ENCODE data around the gene TUG1.
A peak's percentile ranks its signal among the peaks of the same experiment; 100 is the strongest.

TUG1 gene

GRCh38 chr22:30968924-30969531 is at the start of gene TUG1:
TSS of gene TUG1 (plus strand) at chr22:30969265.
- peak; percentile 98 for DNase-seq

GRCh38 chr22:30919973-30920372 is 49.1 kb upstream of the TUG1 start:
- no peak for DNase-seq

- DNase-seq = peak; percentile 85
Measured at GRCh38 chr22:30920407-30920806, 48.7 kb upstream of the TUG1 start.

GRCh38 chr22:30921108-30921507 is 48.0 kb upstream of the TUG1 start:
- DNase-seq = no peak

- peak; percentile 75 for DNase-seq
Measured at GRCh38 chr22:30922151-30922611, 46.9 kb upstream of the TUG1 start.

GRCh38 chr22:30923168-30923900 is 45.7 kb upstream of the TUG1 start:
- no peak for DNase-seq

GRCh38 chr22:30925667-30926066 is 43.4 kb upstream of the TUG1 start:
- no peak for DNase-seq

- DNase-seq = no peak
Measured at GRCh38 chr22:30926706-30927105, 42.4 kb upstream of the TUG1 start.

- no peak for DNase-seq
Measured at GRCh38 chr22:30927806-30928205, 41.3 kb upstream of the TUG1 start.

- no peak for DNase-seq
Measured at GRCh38 chr22:30928401-30928800, 40.7 kb upstream of the TUG1 start.

GRCh38 chr22:30930228-30930627 is 38.8 kb upstream of the TUG1 start:
- DNase-seq = no peak

GRCh38 chr22:30931541-30932300 is 37.3 kb upstream of the TUG1 start:
- DNase-seq = no peak

- no peak for DNase-seq
Measured at GRCh38 chr22:30932661-30933060, 36.4 kb upstream of the TUG1 start.

- no peak for DNase-seq
Measured at GRCh38 chr22:30933457-30933856, 35.6 kb upstream of the TUG1 start.

- no peak for DNase-seq
Measured at GRCh38 chr22:30934053-30934452, 35.0 kb upstream of the TUG1 start.

GRCh38 chr22:30940685-30941362 is 28.2 kb upstream of the TUG1 start:
- DNase-seq = no peak

GRCh38 chr22:30941363-30941740 is 27.7 kb upstream of the TUG1 start:
- DNase-seq = no peak

GRCh38 chr22:30943368-30943767 is 25.7 kb upstream of the TUG1 start:
- peak; percentile 35 for DNase-seq

- DNase-seq = no peak
Measured at GRCh38 chr22:30944986-30945385, 24.1 kb upstream of the TUG1 start.

- DNase-seq = no peak
Measured at GRCh38 chr22:30945653-30946052, 23.4 kb upstream of the TUG1 start.

- no peak for DNase-seq
Measured at GRCh38 chr22:30946354-30946753, 22.7 kb upstream of the TUG1 start.

GRCh38 chr22:30947173-30947815 is 21.8 kb upstream of the TUG1 start:
- no peak for DNase-seq
